Activated CD4-positive, alpha-beta memory T cell treated with anti-CD3 and anti-CD28 coated beads for 36 hours (primary cell): ENCODE results near the gene ADGRB3. TPM values are rescaled to one million over a fixed set of nuclear protein-coding genes. Genes with fewer than 3 reads are reported as not detected.
A peak's percentile ranks its signal among the peaks of the same experiment; 100 is the strongest.

ENCODE experiments used
- CTCF ChIA-PET: fragments of 350-600 bp; sonication (Branson Sonifier 250); formaldehyde crosslinking; loops from one replicate; lab custom pipeline; 2021; ENCODE audit warnings: antibody characterized with exemption, inconsistent platforms; lab: Charles Lee
- POLR2A ChIA-PET: fragments of 350-600 bp; sonication (Branson Sonifier 250); formaldehyde crosslinking; loops from one replicate; lab custom pipeline; 2021; ENCODE audit warnings: antibody characterized with exemption; lab: Charles Lee
- DNase-seq: peaks from one replicate; pipeline ENCODE4 v3.0.0-alpha.2; 2020
- H3K27ac Mint-ChIP-seq: one replicate; pipeline ENCODE4 v1.8.0; 2021; ENCODE audit warnings: mixed read lengths
- H3K27me3 Mint-ChIP-seq: one replicate; pipeline ENCODE4 v1.8.0; 2021; ENCODE audit warnings: mixed read lengths
- H3K36me3 Mint-ChIP-seq: one replicate; pipeline ENCODE4 v1.8.0; 2021; ENCODE audit warnings: mixed read lengths
- H3K4me1 Mint-ChIP-seq: one replicate; pipeline ENCODE4 v1.8.0; 2021; ENCODE audit warnings: low read depth, mixed read lengths
- H3K4me3 Mint-ChIP-seq: one replicate; pipeline ENCODE4 v1.8.0; 2021; ENCODE audit warnings: mild to moderate bottlenecking, mixed read lengths
- H3K9me3 Mint-ChIP-seq: one replicate; pipeline ENCODE4 v1.8.0; 2021; ENCODE audit warnings: mixed read lengths
- intact Hi-C: fragments of 100-400 bp; cut with micrococcal nuclease; formaldehyde crosslinking; loops from one replicate; pipeline ENCODE4 v1.15.1; 2023
- total RNA-seq, 2 experiments: library from RNA; stranded (reverse); gene quantifications; one replicate each; pipeline ENCODE4 v1.2.3, GENCODE V29; 2021

Gene ADGRB3
- total RNA-seq, 2 experiments from 2014 or later, result not detected

GRCh38 chr6:69232008-69232407, 596.9 kb downstream of the ADGRB3 start:
- POLR2A ChIA-PET, result no interaction called here
- Mint-ChIP-seq H3K4me1 (no peaks in the 10 kb centered on the region), H3K27me3 (peaks cover 5% of the 10 kb centered on the region), H3K4me3 (no peak overlapping the region), H3K9me3 (peaks cover 4% of the 10 kb centered on the region), H3K36me3 (no peaks in the 10 kb centered on the region), H3K27ac (no peak overlapping the region)
- CTCF ChIA-PET, result no interaction called here
- intact Hi-C loops, result no loop called here
- DNase-seq, result no peak

- H3K27ac Mint-ChIP-seq, result no peak overlapping the region
- H3K4me1 Mint-ChIP-seq, result no peaks in the 10 kb centered on the region
- peaks cover 4% of the 10 kb centered on the region for H3K9me3 Mint-ChIP-seq
- H3K4me3 Mint-ChIP-seq, result no peak overlapping the region
- DNase-seq, result no peak
- peaks cover 5% of the 10 kb centered on the region for H3K27me3 Mint-ChIP-seq
- intact Hi-C loops, result no loop called here
- CTCF ChIA-PET, result no interaction called here
- POLR2A ChIA-PET, result no interaction called here
- H3K36me3 Mint-ChIP-seq, result no peaks in the 10 kb centered on the region
Observed at GRCh38 chr6:69232496-69232895, 597.4 kb downstream of the ADGRB3 start.

- Mint-ChIP-seq H3K4me1 (no peaks in the 10 kb centered on the region), H3K36me3 (no peaks in the 10 kb centered on the region), H3K4me3 (no peak overlapping the region), H3K9me3 (peaks cover 4% of the 10 kb centered on the region), H3K27me3 (peaks cover 5% of the 10 kb centered on the region), H3K27ac (no peak overlapping the region)
- DNase-seq, result peak; percentile 67
- ChIA-PET POLR2A (no interaction called here), CTCF (no interaction called here)
- intact Hi-C loops, result no loop called here
Observed at GRCh38 chr6:69232911-69233448, 597.9 kb downstream of the ADGRB3 start.

DNA sequence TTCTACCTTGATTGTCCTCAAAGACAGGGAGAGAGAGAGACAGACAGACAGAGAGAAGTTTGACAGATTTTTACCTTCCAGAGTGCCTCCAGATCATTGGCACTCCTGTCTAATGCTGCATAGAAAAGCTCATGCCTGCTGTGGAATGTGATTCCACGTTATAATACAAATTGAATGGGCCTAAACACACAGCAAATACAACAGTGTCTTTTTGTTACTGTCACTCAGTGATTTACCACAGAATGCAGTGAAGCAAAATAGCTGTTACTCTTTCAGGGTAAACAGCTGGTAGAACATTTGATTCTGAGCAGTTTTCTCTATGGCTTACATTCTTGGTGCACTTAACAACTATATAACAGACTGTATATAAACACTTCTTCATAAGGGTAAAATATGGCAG, 603.0 kb downstream of the ADGRB3 start:
- no peaks in the 10 kb centered on the region for H3K36me3 Mint-ChIP-seq
- intact Hi-C loops, result no loop called here
- no peak for DNase-seq
- no peak overlapping the region for H3K27ac Mint-ChIP-seq
- peaks cover 3% of the 10 kb centered on the region for H3K27me3 Mint-ChIP-seq
- POLR2A ChIA-PET, result no interaction called here
- no peak overlapping the region for H3K4me3 Mint-ChIP-seq
- H3K9me3 Mint-ChIP-seq, result peaks cover 1% of the 10 kb centered on the region
- H3K4me1 Mint-ChIP-seq, result no peaks in the 10 kb centered on the region
- CTCF ChIA-PET, result no interaction called here

GRCh38 chr6:69246983-69247382, 611.9 kb downstream of the ADGRB3 start:
- intact Hi-C loops, result no loop called here
- no peak for DNase-seq
- Mint-ChIP-seq H3K27ac (no peak overlapping the region), H3K4me1 (no peaks in the 10 kb centered on the region), H3K27me3 (no peaks in the 10 kb centered on the region), H3K9me3 (no peaks in the 10 kb centered on the region), H3K4me3 (no peak overlapping the region), H3K36me3 (no peaks in the 10 kb centered on the region)
- ChIA-PET CTCF (no interaction called here), POLR2A (no interaction called here)

- DNase-seq, result no peak
- POLR2A ChIA-PET, result no interaction called here
- Mint-ChIP-seq H3K9me3 (peaks cover 5% of the 10 kb centered on the region), H3K27me3 (no peaks in the 10 kb centered on the region), H3K4me1 (no peaks in the 10 kb centered on the region), H3K4me3 (no peak overlapping the region), H3K27ac (no peak overlapping the region), H3K36me3 (no peaks in the 10 kb centered on the region)
- CTCF ChIA-PET, result no interaction called here
- intact Hi-C loops, result no loop called here
Observed at GRCh38 chr6:69261010-69261409, 625.9 kb downstream of the ADGRB3 start.

- H3K4me1 Mint-ChIP-seq, result no peaks in the 10 kb centered on the region
- H3K27ac Mint-ChIP-seq, result no peak overlapping the region
- no peak for DNase-seq
- no peaks in the 10 kb centered on the region for H3K9me3 Mint-ChIP-seq
- CTCF ChIA-PET, result no interaction called here
- intact Hi-C loops, result no loop called here
- no peak overlapping the region for H3K4me3 Mint-ChIP-seq
- no peaks in the 10 kb centered on the region for H3K27me3 Mint-ChIP-seq
- POLR2A ChIA-PET, result no interaction called here
- H3K36me3 Mint-ChIP-seq, result no peaks in the 10 kb centered on the region
Observed at GRCh38 chr6:69263297-69263696, 628.2 kb downstream of the ADGRB3 start.

- intact Hi-C loops, result no loop called here
- no peak for DNase-seq
- Mint-ChIP-seq H3K27me3 (no peaks in the 10 kb centered on the region), H3K4me3 (no peak overlapping the region), H3K36me3 (no peaks in the 10 kb centered on the region), H3K9me3 (no peaks in the 10 kb centered on the region), H3K4me1 (no peaks in the 10 kb centered on the region), H3K27ac (no peak overlapping the region)
- ChIA-PET POLR2A (no interaction called here), CTCF (no interaction called here)
Observed at GRCh38 chr6:69265090-69265489, 630.0 kb downstream of the ADGRB3 start.

DNA sequence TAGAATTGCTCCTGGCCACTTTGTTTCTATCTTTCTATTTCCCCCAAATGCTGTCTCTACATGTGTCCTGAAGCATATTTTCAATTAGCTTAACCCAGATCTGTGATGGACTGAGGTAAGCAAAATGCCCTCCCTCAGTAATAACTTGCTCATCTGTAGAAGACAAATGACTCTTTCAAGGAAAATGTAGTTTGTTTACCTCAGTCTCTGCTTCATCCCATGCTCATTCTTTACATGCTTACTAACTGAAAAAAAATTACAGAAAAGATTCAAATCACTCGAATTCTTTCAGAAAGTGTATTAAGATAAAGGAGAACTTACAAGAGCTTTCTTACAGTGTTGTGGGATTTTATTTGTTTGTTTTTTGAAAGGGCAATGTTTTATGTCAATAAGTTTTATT, 630.6 kb downstream of the ADGRB3 start:
- DNase-seq, result no peak
- intact Hi-C loops, result no loop called here
- H3K36me3 Mint-ChIP-seq, result no peaks in the 10 kb centered on the region

DNA sequence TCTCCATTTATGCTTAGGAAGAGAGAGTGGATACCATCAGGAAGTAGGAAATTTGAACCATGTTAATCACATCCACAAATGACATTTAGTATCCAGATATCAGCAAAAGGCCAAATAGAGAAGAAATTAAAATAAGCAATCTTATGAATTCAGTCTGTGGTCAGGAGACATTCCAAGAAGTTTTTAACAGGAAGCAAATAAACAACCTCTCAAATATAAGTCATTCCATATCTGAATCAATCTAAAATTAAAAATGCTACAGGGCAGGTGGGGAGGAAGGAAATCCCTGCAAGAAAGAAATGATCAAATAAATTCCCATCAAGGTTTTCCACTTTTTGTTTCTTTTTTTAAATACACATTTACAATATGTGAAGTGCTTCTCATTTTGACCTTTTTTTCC, 641.1 kb downstream of the ADGRB3 start:
- H3K4me1 Mint-ChIP-seq, result no peaks in the 10 kb centered on the region
- no peaks in the 10 kb centered on the region for H3K9me3 Mint-ChIP-seq
- CTCF ChIA-PET, result no interaction called here
- no peaks in the 10 kb centered on the region for H3K27me3 Mint-ChIP-seq
- POLR2A ChIA-PET, result no interaction called here
- H3K36me3 Mint-ChIP-seq, result no peaks in the 10 kb centered on the region
- no peak overlapping the region for H3K27ac Mint-ChIP-seq
- DNase-seq, result no peak
- intact Hi-C loops, result no loop called here
- no peak overlapping the region for H3K4me3 Mint-ChIP-seq

More for the DNA sequence above, 630.6 kb downstream of the ADGRB3 start:
- no peaks in the 10 kb centered on the region for H3K4me1 Mint-ChIP-seq
- H3K4me3 Mint-ChIP-seq, result no peak overlapping the region
- ChIA-PET CTCF (no interaction called here), POLR2A (no interaction called here)
- no peaks in the 10 kb centered on the region for H3K27me3 Mint-ChIP-seq
- no peak overlapping the region for H3K27ac Mint-ChIP-seq
- H3K9me3 Mint-ChIP-seq, result no peaks in the 10 kb centered on the region

- H3K4me1 Mint-ChIP-seq, result no peaks in the 10 kb centered on the region
- no peak overlapping the region for H3K4me3 Mint-ChIP-seq
- intact Hi-C loops, result no loop called here
- H3K36me3 Mint-ChIP-seq, result no peaks in the 10 kb centered on the region
- no peak overlapping the region for H3K27ac Mint-ChIP-seq
- ChIA-PET POLR2A (no interaction called here), CTCF (no interaction called here)
- DNase-seq, result no peak
- no peaks in the 10 kb centered on the region for H3K9me3 Mint-ChIP-seq
- no peaks in the 10 kb centered on the region for H3K27me3 Mint-ChIP-seq
Observed at GRCh38 chr6:69279805-69280204, 644.7 kb downstream of the ADGRB3 start.

DNA sequence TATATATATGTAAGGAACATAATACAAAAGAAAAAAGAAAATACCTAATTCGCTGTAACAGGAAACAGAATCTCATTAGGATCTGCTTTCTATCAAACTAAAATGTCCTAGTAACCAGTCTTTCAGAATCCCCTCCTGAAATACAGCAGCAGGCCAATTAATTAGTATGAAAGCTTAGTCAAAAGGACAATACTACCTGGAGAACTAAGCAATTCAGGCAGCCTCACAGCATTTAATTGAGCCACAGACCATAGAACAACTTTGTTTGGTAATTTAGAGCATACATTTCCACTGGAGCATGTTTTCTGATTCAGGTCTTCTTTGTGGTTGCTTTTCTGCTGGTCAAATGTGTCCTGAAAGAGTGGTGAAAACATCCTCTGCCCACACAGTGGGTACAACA, 645.8 kb downstream of the ADGRB3 start:
- H3K36me3 Mint-ChIP-seq, result no peaks in the 10 kb centered on the region
- no peaks in the 10 kb centered on the region for H3K9me3 Mint-ChIP-seq
- intact Hi-C loops, result no loop called here
- CTCF ChIA-PET, result no interaction called here
- H3K27ac Mint-ChIP-seq, result no peak overlapping the region
- H3K4me3 Mint-ChIP-seq, result no peak overlapping the region
- POLR2A ChIA-PET, result no interaction called here
- no peaks in the 10 kb centered on the region for H3K27me3 Mint-ChIP-seq
- DNase-seq, result no peak
- no peaks in the 10 kb centered on the region for H3K4me1 Mint-ChIP-seq

DNA sequence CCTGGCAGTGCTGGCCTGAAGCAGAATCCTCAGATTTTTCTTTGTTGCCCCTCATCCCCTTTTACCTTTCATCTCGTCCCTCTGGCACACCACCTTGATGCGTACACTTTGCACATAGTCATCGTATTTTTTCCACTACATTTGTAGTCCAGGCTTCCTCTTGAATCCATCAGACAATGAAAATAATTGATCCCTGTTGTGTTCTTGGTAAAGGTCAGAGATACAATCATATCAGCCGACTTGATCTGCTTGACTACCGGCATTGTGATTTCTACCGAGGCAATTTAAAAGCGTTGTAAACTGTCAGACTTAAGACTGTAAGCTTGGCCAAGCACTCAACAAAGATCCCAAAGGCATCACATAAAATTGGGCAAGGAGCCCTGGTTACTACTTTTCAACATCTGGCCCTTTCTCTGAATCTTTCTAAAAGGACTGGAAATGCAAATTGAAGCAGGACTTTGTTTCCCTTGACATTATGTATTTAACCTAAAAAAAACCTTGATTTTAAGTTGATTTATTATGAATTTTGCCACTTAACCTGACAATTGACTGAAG, 649.2 kb downstream of the ADGRB3 start:
- H3K4me1 Mint-ChIP-seq, result no peaks in the 10 kb centered on the region
- H3K9me3 Mint-ChIP-seq, result no peaks in the 10 kb centered on the region
- no peak for DNase-seq
- H3K27me3 Mint-ChIP-seq, result no peaks in the 10 kb centered on the region
- CTCF ChIA-PET, result no interaction called here
- POLR2A ChIA-PET, result no interaction called here
- H3K36me3 Mint-ChIP-seq, result no peaks in the 10 kb centered on the region
- intact Hi-C loops, result no loop called here
- no peak overlapping the region for H3K4me3 Mint-ChIP-seq
- H3K27ac Mint-ChIP-seq, result no peak overlapping the region
